Liver (tissue), 9 donors: Measurements from ENCODE around the gene LIFR. TPM values are rescaled to one million over a fixed set of nuclear protein-coding genes. Genes with fewer than 3 reads are reported as not detected.

Experiments
- DNase-seq: peaks from one replicate; pipeline ENCODE4 v3.0.0-alpha.2; 2017; ENCODE audit warnings: low spot score
- H3K27ac ChIP-seq, 2 donors: one replicate each; pipeline ENCODE4 v1.7.0; 2013; ENCODE audit warnings: inconsistent platforms in 2 of 2, low read length in 2 of 2, control low read depth in 1 of 2, low read depth in 1 of 2, mild to moderate bottlenecking in 1 of 2
- H3K27me3 ChIP-seq, 4 donors: one replicate each; pipeline versions ENCODE4 v1.6.1 to v1.7.0; 2013; ENCODE audit warnings: low read length in 3 of 4, inconsistent platforms in 1 of 4, mild to moderate bottlenecking in 1 of 4, moderate library complexity in 1 of 4; ENCODE audit not compliant: control insufficient read depth in 4 of 4, insufficient read depth in 4 of 4
- H3K36me3 ChIP-seq, 4 donors: one replicate each; pipeline versions ENCODE4 v1.6.1 to v1.7.0; 2013; ENCODE audit warnings: low read length in 3 of 4, mild to moderate bottlenecking in 3 of 4, low read depth in 1 of 4, moderate library complexity in 1 of 4; ENCODE audit not compliant: control insufficient read depth in 4 of 4, insufficient read depth in 3 of 4
- H3K4me1 ChIP-seq, 4 donors: one replicate each; pipeline versions ENCODE4 v1.6.1 to v1.7.0; 2013; ENCODE audit warnings: low read length in 3 of 4, mild to moderate bottlenecking in 3 of 4, moderate library complexity in 1 of 4; ENCODE audit not compliant: control insufficient read depth in 4 of 4, insufficient read depth in 4 of 4
- H3K4me3 ChIP-seq, 3 donors: one replicate each; pipeline versions ENCODE4 v1.6.1 to v1.7.0; 2013; ENCODE audit warnings: low read length in 3 of 3, control low read depth in 1 of 3, low read depth in 1 of 3, mild to moderate bottlenecking in 1 of 3
- H3K9ac ChIP-seq, 2 donors: one replicate each; pipeline ENCODE4 v1.7.0; 2013; ENCODE audit warnings: low read length in 2 of 2, mild to moderate bottlenecking in 2 of 2, moderate library complexity in 2 of 2, control low read depth in 1 of 2, low read depth in 1 of 2
- H3K9me3 ChIP-seq, 4 donors: one replicate each; pipeline versions ENCODE4 v1.6.1 to v1.7.0; 2013; ENCODE audit warnings: low read length in 3 of 4; ENCODE audit not compliant: control insufficient read depth in 4 of 4
- FOXA1 ChIP-seq: IDR thresholded peaks from 2 replicates; pipeline ENCODE4 v1.6.1; 2016; ENCODE audit warnings: antibody characterized with exemption
- HNF4A ChIP-seq, 2 donors: conservative IDR thresholded peaks; 2 replicates each; pipeline ENCODE4 v1.6.1; 2016; ENCODE audit warnings: antibody characterized with exemption in 2 of 2, mild to moderate bottlenecking in 2 of 2
- HNF4G ChIP-seq: IDR thresholded peaks from 2 replicates; pipeline ENCODE4 v1.6.1; 2016; ENCODE audit warnings: antibody characterized with exemption
- JUND ChIP-seq, 2 donors: IDR thresholded peaks; 2 replicates each; pipeline ENCODE4 v1.6.1; 2016; ENCODE audit warnings: antibody characterized with exemption in 2 of 2
- RAD21 ChIP-seq, 2 donors: IDR thresholded peaks; 2 replicates each; pipeline ENCODE4 v1.6.1; 2016; ENCODE audit warnings: antibody characterized with exemption in 2 of 2, mild to moderate bottlenecking in 2 of 2
- SP1 ChIP-seq: IDR thresholded peaks from 2 replicates; pipeline ENCODE4 v1.6.1; 2018; ENCODE audit warnings: antibody characterized with exemption, mild to moderate bottlenecking
- YY1 ChIP-seq: IDR thresholded peaks from 2 replicates; pipeline ENCODE4 v1.6.1; 2016; ENCODE audit warnings: antibody characterized with exemption, mild to moderate bottlenecking
- WGBS: extraction: QIAGEN DNeasy Blood & Tissue Kit; methylation state at CpG from one replicate; pipeline ENCODE4 v1.1.7; 2013; 5-methylcytosine and 5-hydroxymethylcytosine counted together
- polyA plus RNA-seq, 2 donors: library from polyadenylated mRNA; stranded (reverse) in 1 of 2; unstranded in 1 of 2; fragments of 200-250 nt in 1 of 2; fragments of >200 nt in 1 of 2; fragmentation: Nextera tagmentation in 1 of 2; extraction: Ambion mirVana in 1 of 2; gene quantifications; one replicate each; pipeline versions ENCODE4 v1.2.1 to v1.2.3, GENCODE V29; 2013 to 2015
- total RNA-seq, 2 donors: library from RNA; depleted of rRNA; stranded (reverse); fragments of >200 nt; gene quantifications; one replicate each; pipeline ENCODE4 v1.2.3, GENCODE V29; 2014
- TF ChIP-seq, protein P1 (sequence below): fragments of 150-350 bp; IDR thresholded peaks from 2 replicates; pipeline ENCODE4 v1.5.1; 2017; ENCODE audit warnings: improper control_type of control experiment, low read depth, low read length; ENCODE audit not compliant: missing input control
- TF ChIP-seq, protein P2 (sequence below): IDR thresholded peaks from 2 replicates; pipeline ENCODE4 v1.6.1; 2016; ENCODE audit warnings: antibody characterized with exemption
- TF ChIP-seq, protein P3 (sequence below): IDR thresholded peaks from 2 replicates; pipeline ENCODE4 v1.6.1; 2016; ENCODE audit warnings: antibody characterized with exemption, mild to moderate bottlenecking
- TF ChIP-seq, protein P4 (sequence below): IDR thresholded peaks from 2 replicates; pipeline ENCODE4 v1.6.1; 2016; ENCODE audit warnings: antibody characterized with exemption
- donor health status: healthy.
- donor health status: healthy.
- donor health status: healthy.
- donor health status: healthy.
- donor health status: healthy.

Gene LIFR
- total and polyA plus RNA-seq, 4 donors = 10.5 to 79.7 (median 32.8) TPM

DNA sequence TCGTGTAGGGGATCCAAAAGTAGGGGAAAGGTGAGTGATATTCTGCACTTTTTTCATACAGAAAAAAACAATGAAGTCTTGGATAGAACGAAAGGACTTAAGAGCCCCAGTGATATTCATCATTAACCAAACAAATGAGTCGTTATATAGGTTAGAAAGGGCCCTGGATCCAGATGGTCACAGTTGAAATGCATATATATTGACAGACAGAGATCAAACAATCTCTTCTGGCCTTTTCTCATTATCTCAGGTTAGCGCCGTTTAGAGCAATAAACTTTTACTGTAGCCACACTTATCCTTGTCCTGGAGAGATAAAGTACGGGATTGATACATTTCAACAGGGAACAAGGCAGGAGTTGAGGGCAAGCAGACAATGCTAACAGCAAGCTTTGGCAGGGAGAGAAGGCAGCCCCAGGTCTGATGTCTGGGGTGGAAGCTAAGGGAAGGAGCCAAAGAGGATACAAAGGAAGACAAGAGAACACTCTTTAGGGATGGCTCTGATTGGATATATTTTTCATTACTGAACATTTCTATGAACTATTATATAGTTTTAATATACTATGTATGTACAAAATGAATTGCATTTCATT is 77.0 kb downstream of the LIFR start:
- no peak for DNase-seq
- H3K36me3 ChIP-seq = no peaks in the 10 kb centered on the region
- H3K4me3 ChIP-seq = no peak overlapping the region
- TF ChIP-seq YY1 (no peak), HNF4G (no peak), SP1 (no peak), RAD21 (IDR thresholded peaks at IDR 0.05) (no peak), JUND (IDR thresholded peaks at IDR 0.05) (no peak), FOXA1 (no peak)
- TF ChIP-seq, protein P1, sequence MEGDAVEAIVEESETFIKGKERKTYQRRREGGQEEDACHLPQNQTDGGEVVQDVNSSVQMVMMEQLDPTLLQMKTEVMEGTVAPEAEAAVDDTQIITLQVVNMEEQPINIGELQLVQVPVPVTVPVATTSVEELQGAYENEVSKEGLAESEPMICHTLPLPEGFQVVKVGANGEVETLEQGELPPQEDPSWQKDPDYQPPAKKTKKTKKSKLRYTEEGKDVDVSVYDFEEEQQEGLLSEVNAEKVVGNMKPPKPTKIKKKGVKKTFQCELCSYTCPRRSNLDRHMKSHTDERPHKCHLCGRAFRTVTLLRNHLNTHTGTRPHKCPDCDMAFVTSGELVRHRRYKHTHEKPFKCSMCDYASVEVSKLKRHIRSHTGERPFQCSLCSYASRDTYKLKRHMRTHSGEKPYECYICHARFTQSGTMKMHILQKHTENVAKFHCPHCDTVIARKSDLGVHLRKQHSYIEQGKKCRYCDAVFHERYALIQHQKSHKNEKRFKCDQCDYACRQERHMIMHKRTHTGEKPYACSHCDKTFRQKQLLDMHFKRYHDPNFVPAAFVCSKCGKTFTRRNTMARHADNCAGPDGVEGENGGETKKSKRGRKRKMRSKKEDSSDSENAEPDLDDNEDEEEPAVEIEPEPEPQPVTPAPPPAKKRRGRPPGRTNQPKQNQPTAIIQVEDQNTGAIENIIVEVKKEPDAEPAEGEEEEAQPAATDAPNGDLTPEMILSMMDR = no peak
- TF ChIP-seq, protein P2, sequence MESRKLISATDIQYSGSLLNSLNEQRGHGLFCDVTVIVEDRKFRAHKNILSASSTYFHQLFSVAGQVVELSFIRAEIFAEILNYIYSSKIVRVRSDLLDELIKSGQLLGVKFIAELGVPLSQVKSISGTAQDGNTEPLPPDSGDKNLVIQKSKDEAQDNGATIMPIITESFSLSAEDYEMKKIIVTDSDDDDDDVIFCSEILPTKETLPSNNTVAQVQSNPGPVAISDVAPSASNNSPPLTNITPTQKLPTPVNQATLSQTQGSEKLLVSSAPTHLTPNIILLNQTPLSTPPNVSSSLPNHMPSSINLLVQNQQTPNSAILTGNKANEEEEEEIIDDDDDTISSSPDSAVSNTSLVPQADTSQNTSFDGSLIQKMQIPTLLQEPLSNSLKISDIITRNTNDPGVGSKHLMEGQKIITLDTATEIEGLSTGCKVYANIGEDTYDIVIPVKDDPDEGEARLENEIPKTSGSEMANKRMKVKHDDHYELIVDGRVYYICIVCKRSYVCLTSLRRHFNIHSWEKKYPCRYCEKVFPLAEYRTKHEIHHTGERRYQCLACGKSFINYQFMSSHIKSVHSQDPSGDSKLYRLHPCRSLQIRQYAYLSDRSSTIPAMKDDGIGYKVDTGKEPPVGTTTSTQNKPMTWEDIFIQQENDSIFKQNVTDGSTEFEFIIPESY = no peak
- WGBS = 60% methylated on average over 6 of the region's 6 CpGs
- no peak overlapping the region for H3K27ac ChIP-seq
- no peaks in the 10 kb centered on the region for H3K4me1 ChIP-seq
- H3K9me3 ChIP-seq = no peaks in the 10 kb centered on the region
- H3K27me3 ChIP-seq = no peaks in the 10 kb centered on the region
- no peak overlapping the region for H3K9ac ChIP-seq

DNA sequence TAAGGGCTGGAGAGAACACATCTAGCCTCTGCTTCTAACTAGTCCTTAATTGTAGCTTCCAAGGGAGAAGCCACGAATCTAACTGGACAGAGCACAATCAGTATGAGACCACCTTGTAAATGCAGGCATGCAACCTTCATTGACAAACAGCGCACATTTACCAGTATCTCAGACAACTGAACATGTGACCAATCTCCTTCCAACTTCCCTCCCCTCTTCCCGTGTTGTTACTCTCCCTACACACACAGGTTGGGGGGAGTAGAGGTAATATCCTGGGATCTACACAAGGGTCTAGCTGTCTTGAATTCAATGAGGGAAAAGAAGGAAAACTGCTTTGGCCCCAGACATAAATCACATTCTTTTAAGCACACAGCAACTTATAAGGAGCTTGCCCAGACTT is 77.6 kb downstream of the LIFR start:
- WGBS = 73% methylated on average over 3 of the region's 3 CpGs
- DNase-seq = no peak
- Histone ChIP-seq H3K9me3 (no peaks in the 10 kb centered on the region), H3K4me1 (no peaks in the 10 kb centered on the region), H3K27me3 (no peaks in the 10 kb centered on the region), H3K27ac (no peak overlapping the region), H3K4me3 (no peak overlapping the region), H3K36me3 (no peaks in the 10 kb centered on the region), H3K9ac (no peak overlapping the region)
- TF ChIP-seq HNF4A (conservative IDR thresholded peaks at IDR 0.05) (no peak), HNF4G (no peak)
- TF ChIP-seq, protein P3, sequence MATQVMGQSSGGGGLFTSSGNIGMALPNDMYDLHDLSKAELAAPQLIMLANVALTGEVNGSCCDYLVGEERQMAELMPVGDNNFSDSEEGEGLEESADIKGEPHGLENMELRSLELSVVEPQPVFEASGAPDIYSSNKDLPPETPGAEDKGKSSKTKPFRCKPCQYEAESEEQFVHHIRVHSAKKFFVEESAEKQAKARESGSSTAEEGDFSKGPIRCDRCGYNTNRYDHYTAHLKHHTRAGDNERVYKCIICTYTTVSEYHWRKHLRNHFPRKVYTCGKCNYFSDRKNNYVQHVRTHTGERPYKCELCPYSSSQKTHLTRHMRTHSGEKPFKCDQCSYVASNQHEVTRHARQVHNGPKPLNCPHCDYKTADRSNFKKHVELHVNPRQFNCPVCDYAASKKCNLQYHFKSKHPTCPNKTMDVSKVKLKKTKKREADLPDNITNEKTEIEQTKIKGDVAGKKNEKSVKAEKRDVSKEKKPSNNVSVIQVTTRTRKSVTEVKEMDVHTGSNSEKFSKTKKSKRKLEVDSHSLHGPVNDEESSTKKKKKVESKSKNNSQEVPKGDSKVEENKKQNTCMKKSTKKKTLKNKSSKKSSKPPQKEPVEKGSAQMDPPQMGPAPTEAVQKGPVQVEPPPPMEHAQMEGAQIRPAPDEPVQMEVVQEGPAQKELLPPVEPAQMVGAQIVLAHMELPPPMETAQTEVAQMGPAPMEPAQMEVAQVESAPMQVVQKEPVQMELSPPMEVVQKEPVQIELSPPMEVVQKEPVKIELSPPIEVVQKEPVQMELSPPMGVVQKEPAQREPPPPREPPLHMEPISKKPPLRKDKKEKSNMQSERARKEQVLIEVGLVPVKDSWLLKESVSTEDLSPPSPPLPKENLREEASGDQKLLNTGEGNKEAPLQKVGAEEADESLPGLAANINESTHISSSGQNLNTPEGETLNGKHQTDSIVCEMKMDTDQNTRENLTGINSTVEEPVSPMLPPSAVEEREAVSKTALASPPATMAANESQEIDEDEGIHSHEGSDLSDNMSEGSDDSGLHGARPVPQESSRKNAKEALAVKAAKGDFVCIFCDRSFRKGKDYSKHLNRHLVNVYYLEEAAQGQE = no peak

DNA sequence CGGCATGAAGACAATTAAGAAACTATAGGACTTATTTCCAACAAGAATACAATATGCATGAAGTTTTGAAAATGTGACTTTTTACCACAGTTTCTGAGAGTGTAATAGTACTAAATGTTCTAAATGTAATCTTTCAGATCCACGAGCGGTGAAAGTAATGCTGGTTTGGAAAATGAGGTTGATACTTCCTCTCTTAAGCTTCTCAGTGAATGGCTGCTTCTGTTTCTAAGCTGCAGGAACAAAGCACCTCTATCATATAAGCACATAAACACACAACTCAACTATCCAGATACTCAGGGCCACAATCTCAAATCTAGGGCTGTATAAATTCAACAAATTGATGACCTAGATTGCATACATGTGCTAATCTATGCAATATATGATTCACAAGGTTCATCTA is 78.3 kb downstream of the LIFR start:
- no peaks in the 10 kb centered on the region for H3K27me3 ChIP-seq
- H3K27ac ChIP-seq = no peak overlapping the region
- H3K4me1 ChIP-seq = no peaks in the 10 kb centered on the region
- no peak overlapping the region for H3K4me3 ChIP-seq
- 79% methylated on average over 3 of the region's 3 CpGs for WGBS
- TF ChIP-seq, protein P4, sequence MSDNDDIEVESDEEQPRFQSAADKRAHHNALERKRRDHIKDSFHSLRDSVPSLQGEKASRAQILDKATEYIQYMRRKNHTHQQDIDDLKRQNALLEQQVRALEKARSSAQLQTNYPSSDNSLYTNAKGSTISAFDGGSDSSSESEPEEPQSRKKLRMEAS = no peak
- TF ChIP-seq, protein P1 = no peak
- TF ChIP-seq RAD21 (IDR thresholded peaks at IDR 0.05) (no peak), HNF4G (no peak)
- no peaks in the 10 kb centered on the region for H3K36me3 ChIP-seq
- H3K9me3 ChIP-seq = no peaks in the 10 kb centered on the region
- H3K9ac ChIP-seq = no peak overlapping the region
- DNase-seq = no peak
